ENCODE data around the gene DAGLB.

Gene DAGLB

GRCh38 chr7:6438427-6438826 is 9.3 kb downstream of the DAGLB start:
- H3K4me3 ChIP-seq (ENCODE audit: control insufficient read depth, low read depth, low read length): no peak overlapping the region
- TF ChIP-seq, protein P1, sequence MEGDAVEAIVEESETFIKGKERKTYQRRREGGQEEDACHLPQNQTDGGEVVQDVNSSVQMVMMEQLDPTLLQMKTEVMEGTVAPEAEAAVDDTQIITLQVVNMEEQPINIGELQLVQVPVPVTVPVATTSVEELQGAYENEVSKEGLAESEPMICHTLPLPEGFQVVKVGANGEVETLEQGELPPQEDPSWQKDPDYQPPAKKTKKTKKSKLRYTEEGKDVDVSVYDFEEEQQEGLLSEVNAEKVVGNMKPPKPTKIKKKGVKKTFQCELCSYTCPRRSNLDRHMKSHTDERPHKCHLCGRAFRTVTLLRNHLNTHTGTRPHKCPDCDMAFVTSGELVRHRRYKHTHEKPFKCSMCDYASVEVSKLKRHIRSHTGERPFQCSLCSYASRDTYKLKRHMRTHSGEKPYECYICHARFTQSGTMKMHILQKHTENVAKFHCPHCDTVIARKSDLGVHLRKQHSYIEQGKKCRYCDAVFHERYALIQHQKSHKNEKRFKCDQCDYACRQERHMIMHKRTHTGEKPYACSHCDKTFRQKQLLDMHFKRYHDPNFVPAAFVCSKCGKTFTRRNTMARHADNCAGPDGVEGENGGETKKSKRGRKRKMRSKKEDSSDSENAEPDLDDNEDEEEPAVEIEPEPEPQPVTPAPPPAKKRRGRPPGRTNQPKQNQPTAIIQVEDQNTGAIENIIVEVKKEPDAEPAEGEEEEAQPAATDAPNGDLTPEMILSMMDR (conservative IDR thresholded peaks at IDR 0.05; ENCODE audit: control insufficient read depth, insufficient read depth, low read depth, low read length): no peak
- no peak for DNase-seq (ENCODE audit: low read depth)

DNA sequence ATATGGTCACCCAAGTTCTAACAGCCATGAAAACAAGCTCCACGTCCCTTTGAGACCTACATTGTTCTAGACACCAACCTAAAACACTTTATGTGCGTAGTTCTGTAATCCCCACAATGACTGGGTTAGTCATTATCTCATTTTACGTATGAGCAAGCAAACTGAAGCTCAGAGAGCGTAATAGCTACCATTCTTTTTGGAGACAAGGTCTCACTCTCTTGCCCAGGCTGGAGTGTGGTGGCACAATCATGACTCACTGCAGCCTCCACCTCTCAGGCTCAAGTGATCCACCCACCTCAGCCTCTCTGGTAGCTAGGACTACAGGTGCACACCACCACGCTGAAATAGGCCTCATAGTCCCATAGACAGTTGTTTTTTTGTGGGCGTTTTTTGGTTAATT is 10.5 kb downstream of the DAGLB start:
- H3K4me3 ChIP-seq (ENCODE audit: control insufficient read depth, low read depth, low read length): no peak overlapping the region
- TF ChIP-seq, protein P1 (conservative IDR thresholded peaks at IDR 0.05; ENCODE audit: control insufficient read depth, insufficient read depth, low read depth, low read length): no peak
- DNase-seq (ENCODE audit: low read depth): peak; percentile 20

- no peak for DNase-seq (ENCODE audit: low read depth)
- TF ChIP-seq, protein P1 (conservative IDR thresholded peaks at IDR 0.05; ENCODE audit: control insufficient read depth, insufficient read depth, low read depth, low read length): no peak
- no peak overlapping the region for H3K4me3 ChIP-seq (ENCODE audit: control insufficient read depth, low read depth, low read length)
Measured at GRCh38 chr7:6436385-6436685, 11.4 kb downstream of the DAGLB start.

DNA sequence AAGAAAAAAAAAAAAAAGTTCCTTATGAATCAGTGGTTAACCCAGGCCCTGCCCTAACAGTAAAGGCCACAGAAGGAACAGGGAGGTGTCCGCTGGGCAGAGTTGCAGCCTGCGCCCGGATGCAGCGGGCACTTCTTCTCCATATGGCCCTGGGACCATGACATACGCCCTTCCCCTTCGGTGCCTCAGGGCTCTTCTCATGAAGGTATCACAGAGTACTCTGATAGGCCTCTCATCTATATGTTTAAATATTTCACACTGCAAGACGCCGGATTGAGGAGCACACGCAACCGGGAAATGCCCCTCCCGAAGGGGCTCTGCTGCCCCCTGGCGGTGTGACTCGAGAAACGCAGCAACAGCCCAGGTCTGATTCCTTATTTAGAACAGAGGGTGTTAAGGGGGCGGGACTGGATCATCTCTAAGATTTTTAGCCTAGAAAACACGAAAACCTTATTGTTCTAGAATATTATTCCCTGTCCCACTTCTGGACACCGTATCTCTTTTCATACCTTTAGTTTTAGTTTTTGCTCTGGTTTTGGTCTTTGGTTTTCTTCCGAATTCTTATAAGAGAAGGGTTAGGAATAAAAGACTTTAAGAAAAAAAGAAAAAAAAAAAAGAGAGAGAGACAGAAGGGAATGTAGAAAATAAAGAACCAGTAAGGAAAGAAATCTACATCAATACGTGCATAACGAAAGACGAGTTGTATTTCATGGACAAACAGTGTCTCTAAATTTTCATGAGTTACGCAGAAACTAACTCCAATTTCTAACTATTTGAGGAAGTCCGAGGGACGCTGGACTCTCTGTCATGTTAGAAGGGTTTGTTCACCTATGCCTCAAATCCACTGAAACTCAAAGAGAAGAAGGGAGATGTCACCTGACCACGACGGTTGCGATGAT is 12.0 kb downstream of the DAGLB start:
- peak; percentile 82 for DNase-seq (ENCODE audit: low read depth)
- no peak overlapping the region for H3K4me3 ChIP-seq (ENCODE audit: control insufficient read depth, low read depth, low read length)
- TF ChIP-seq, protein P1 (conservative IDR thresholded peaks at IDR 0.05; ENCODE audit: control insufficient read depth, insufficient read depth, low read depth, low read length): peak; percentile 96

- no peak for DNase-seq (ENCODE audit: low read depth)
- H3K4me3 ChIP-seq (ENCODE audit: control insufficient read depth, low read depth, low read length): no peak overlapping the region
- TF ChIP-seq, protein P1 (conservative IDR thresholded peaks at IDR 0.05; ENCODE audit: control insufficient read depth, insufficient read depth, low read depth, low read length): no peak
Measured at GRCh38 chr7:6433784-6434615, 13.8 kb downstream of the DAGLB start.

GRCh38 chr7:6432781-6433180 is 15.0 kb downstream of the DAGLB start:
- DNase-seq (ENCODE audit: low read depth): no peak
- TF ChIP-seq, protein P1 (conservative IDR thresholded peaks at IDR 0.05; ENCODE audit: control insufficient read depth, insufficient read depth, low read depth, low read length): no peak
- H3K4me3 ChIP-seq (ENCODE audit: control insufficient read depth, low read depth, low read length): no peak overlapping the region
